H1 (cell line): ENCODE results near the gene E2F3.

Source experiments
- CBX5 ChIP-seq: fragments of 300-800, 300-1000 bp; sonication (generic); IDR thresholded peaks from 2 replicates; pipeline ENCODE4 v1.7.1; 2016; ENCODE audit warnings: antibody characterized with exemption, low read length, low read depth
- EP300 ChIP-seq, 2 experiments: IDR thresholded peaks; 1 replicate in 1 of 2; 2 replicates in 1 of 2; pipeline ENCODE4 v1.6.1; 2011 to 2012; ENCODE audit warnings: low read depth in 2 of 2, low read length in 2 of 2, mild to moderate bottlenecking in 2 of 2, borderline replicate concordance in 1 of 2, inconsistent platforms in 1 of 2, moderate library complexity in 1 of 2
- EZH2 ChIP-seq: fragments of 200-600 bp; sonication (generic); IDR thresholded peaks from 2 replicates; pipeline ENCODE4 v1.7.1; 2012; ENCODE audit warnings: low read depth, mild to moderate bottlenecking, moderate library complexity, low read length, inconsistent platforms; ENCODE audit not compliant: severe bottlenecking
- JUND ChIP-seq: IDR thresholded peaks from 2 replicates; pipeline ENCODE4 v1.6.1; 2011; ENCODE audit warnings: mild to moderate bottlenecking, improper control_type of control experiment, low read length
- POLR2A ChIP-seq, 2 experiments: IDR thresholded peaks; 1 replicate in 1 of 2; 2 replicates in 1 of 2; pipeline ENCODE4 v1.6.1; 2011; ENCODE audit warnings: low read depth in 2 of 2, low read length in 2 of 2, mild to moderate bottlenecking in 2 of 2; ENCODE audit errors: control extremely low read depth in 1 of 2
- POLR2AphosphoS5 ChIP-seq: IDR thresholded peaks from 2 replicates; pipeline ENCODE4 v1.6.1; 2011; ENCODE audit warnings: low read depth, low read length
- SIRT6 ChIP-seq: IDR thresholded peaks from one replicate; pipeline ENCODE4 v1.7.1; 2012; ENCODE audit warnings: low read length, inconsistent platforms
- SP2 ChIP-seq: IDR thresholded peaks from 2 replicates; pipeline ENCODE4 v1.6.1; 2012; ENCODE audit warnings: mild to moderate bottlenecking, low read length, inconsistent platforms
- SUZ12 ChIP-seq: fragments of 200-600 bp; sonication (generic); IDR thresholded peaks from 2 replicates; pipeline ENCODE4 v1.6.1; 2012; ENCODE audit warnings: mild to moderate bottlenecking, inconsistent platforms, low read length, moderate library complexity, mixed read lengths
- TF ChIP-seq, protein P1 (sequence below), 3 experiments: IDR thresholded peaks; 1 replicate in 2 of 3; 2 replicates in 1 of 3; pipeline versions ENCODE4 v1.5.1 to v1.6.1; 2011; ENCODE audit warnings: low read length in 3 of 3, mild to moderate bottlenecking in 3 of 3, inconsistent platforms in 2 of 3, low read depth in 1 of 3, moderate library complexity in 1 of 3; ENCODE audit not compliant: insufficient read depth in 1 of 3; ENCODE audit errors: control extremely low read depth in 1 of 3

DNA sequence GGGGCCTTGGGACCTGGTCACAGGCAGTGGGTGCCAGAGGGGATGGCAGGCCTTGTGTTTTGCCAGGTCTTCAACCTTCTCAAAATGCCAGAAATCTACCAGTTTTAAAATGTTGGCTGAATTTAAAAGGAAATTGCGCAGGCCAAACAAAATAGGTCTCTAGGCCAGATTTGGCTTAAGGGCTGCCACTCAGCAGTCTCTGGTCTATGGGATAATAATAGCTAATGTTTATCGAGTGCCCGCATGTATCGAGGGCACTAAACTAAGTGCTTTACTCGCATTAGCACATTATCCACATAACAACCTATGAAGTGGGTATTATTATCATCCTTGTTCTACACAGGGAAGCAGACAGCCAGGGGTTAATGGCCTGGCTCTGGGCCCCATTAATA is 11.0 kb downstream of the E2F3 start:
- TF ChIP-seq POLR2AphosphoS5 (no peak), SUZ12 (no peak), EZH2 (no peak), SIRT6 (no peak), POLR2A (IDR thresholded peaks at IDR 0.05; ENCODE audit: control extremely low read depth in 1 of 2, low read depth in 2 of 2, low read length in 2 of 2) (no peak), SP2 (no peak), JUND (no peak), CBX5 (no peak), EP300 (IDR thresholded peaks at IDR 0.05; ENCODE audit: borderline replicate concordance in 1 of 2, low read depth in 2 of 2, low read length in 2 of 2) (no peak)
- TF ChIP-seq, protein P1, sequence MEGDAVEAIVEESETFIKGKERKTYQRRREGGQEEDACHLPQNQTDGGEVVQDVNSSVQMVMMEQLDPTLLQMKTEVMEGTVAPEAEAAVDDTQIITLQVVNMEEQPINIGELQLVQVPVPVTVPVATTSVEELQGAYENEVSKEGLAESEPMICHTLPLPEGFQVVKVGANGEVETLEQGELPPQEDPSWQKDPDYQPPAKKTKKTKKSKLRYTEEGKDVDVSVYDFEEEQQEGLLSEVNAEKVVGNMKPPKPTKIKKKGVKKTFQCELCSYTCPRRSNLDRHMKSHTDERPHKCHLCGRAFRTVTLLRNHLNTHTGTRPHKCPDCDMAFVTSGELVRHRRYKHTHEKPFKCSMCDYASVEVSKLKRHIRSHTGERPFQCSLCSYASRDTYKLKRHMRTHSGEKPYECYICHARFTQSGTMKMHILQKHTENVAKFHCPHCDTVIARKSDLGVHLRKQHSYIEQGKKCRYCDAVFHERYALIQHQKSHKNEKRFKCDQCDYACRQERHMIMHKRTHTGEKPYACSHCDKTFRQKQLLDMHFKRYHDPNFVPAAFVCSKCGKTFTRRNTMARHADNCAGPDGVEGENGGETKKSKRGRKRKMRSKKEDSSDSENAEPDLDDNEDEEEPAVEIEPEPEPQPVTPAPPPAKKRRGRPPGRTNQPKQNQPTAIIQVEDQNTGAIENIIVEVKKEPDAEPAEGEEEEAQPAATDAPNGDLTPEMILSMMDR (IDR thresholded peaks at IDR 0.05; ENCODE audit: control extremely low read depth in 1 of 3, insufficient read depth in 1 of 3, low read depth in 1 of 3, low read length in 3 of 3): no peak
